ENCODE data around the gene FLACC1. TPM values are rescaled to one million over a fixed set of nuclear protein-coding genes. Genes with fewer than 3 reads are reported as not detected.
"Not testable (repeated sequence)": the region's sequence is repeated elsewhere in the genome, so short reads cannot be mapped to it uniquely, and the experiment has no call there.

Gene FLACC1
- total and polyA plus RNA-seq, 5 experiments from 2014 or later: 1.6 to 8.4 (median 1.9) TPM

DNA sequence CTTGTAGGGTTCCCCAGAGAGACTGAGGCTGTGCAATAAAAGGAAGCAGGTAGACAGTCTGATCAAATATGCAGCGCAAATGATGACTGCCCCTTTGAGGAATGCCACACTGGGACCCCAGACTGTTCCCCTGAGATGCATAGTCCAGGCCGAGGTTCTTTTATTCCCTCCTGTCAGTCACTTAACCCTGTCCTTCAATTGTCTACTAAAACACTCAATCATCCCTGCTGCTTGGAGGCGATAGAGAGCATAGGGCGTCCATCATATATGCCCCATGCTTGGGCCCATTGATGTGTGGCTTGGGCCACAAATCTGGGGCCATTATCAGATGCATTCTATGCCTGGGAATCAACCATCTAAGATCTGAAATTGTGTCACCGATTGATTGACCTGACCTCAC lies 112.3 kb downstream of the FLACC1 start:
- H3K4me1 Mint-ChIP-seq: peaks cover 13 to 94% (median 73%) of the 10 kb centered on the region in 4 donors
- H3K27ac Mint-ChIP-seq: peak overlapping the region; percentile 16 to 89 (median 82)
- H3K4me3 Mint-ChIP-seq: peak overlapping the region in 1 of 10 donors; percentile 20
- POLR2A ChIA-PET: interaction anchor here (0.9 to 1.3 kb wide), 3 partner anchors 12 to 16 kb away, joined by 4 to 9 read pairs (median 6); partner anchors contain the start of gene CASP8
- H3K36me3 Mint-ChIP-seq: peaks cover 25 to 41% (median 34%) of the 10 kb centered on the region in 3 donors
- H3K27me3 Mint-ChIP-seq: no peaks in the 10 kb centered on the region
- peaks cover 0 to 16% (median 2%) of the 10 kb centered on the region in 9 donors for H3K9me3 Mint-ChIP-seq
- no peak for ATAC-seq
- no peak for DNase-seq

DNA sequence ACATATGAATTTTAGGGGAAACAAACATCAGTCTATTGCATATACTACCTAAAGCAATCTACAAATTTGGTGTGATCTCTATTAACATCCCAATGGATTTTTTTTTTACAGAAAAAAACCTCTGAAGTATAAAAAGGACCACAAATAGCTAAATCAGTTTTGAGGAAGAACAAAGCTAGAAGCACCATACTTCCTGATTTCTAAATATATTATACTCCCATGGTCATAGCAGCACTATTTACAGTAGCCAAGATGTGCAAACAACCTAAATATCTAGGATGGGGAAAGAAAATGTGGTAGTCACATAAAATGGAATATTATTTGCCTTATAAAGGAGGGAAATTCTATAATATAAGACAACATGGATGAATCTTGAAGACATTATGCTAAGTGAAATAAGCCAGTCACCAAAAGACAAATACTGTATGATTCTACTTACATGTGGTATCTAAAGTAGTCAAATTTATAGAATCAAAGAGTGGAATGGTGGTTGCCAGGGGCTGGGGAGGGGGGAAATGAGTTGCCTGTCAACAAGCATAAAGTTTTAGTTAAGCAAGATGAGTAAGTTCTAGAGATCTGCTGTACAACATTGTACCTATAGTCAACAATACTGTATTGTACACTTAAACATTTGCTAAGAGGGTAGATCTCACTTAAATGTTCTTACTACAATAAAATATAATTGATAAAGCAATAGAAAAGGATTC lies 114.4 kb downstream of the FLACC1 start:
- Mint-ChIP-seq H3K4me3 (peak overlapping the region in 1 of 10 donors; percentile 9), H3K27ac (peak overlapping the region in 9 of 10 donors; percentile 35 to 89 (median 66)), H3K9me3 (peaks cover 0 to 16% (median 2%) of the 10 kb centered on the region in 9 donors), H3K36me3 (peaks cover 24 to 51% (median 35%) of the 10 kb centered on the region in 3 donors), H3K27me3 (no peaks in the 10 kb centered on the region), H3K4me1 (peaks cover 13 to 85% (median 65%) of the 10 kb centered on the region in 4 donors)
- no peak for DNase-seq
- POLR2A ChIA-PET: interaction anchor here (0.7 to 2.0 kb wide), 6 partner anchors 9 to 121 kb away, joined by 3 to 12 read pairs (median 3); partner anchors contain the start of gene CASP8
- peak in 1 of 2 donors; percentile 58 for ATAC-seq

DNA sequence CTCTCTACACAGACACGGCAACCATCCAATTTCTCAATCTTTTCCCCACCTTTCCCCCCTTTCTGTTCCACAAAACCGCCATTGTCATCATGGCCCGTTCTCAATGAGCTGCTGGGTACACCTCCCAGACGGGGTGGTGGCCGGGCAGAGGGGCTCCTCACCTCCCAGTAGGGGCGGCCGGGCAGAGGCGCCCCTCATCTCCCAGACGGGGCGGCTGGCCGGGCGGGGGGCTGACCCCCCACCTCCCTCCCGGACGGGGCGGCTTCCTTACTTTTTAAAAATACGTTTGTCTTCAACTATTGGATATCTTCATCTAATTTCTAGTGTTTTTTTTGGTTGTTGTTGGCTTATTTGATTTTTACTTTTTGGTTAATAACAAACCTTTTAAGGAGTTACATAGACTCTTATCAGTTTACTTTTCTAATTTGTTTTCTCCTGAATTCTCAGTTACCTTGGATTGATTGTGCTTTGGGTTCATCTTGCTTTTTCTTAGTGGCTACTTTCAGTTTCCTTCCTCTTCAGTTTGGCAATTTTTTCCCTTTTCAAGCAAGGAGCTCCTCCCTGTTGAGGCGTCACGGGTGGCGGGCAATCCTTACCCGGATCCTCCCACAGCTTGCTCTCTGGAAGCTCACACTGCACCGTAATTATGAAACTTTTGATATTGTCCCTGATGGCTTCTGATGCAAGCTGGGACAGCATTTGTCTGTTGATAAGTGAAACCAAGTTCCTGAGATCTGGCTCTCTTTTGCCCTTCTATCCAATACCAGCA lies 117.8 kb downstream of the FLACC1 start:
- Mint-ChIP-seq H3K9me3 (peaks cover 0 to 16% (median 2%) of the 10 kb centered on the region in 9 donors), H3K27ac (peak overlapping the region; percentile 37 to 91 (median 87)), H3K4me3 (peak overlapping the region in 7 of 10 donors; percentile 17 to 52 (median 33)), H3K36me3 (peaks cover 26 to 51% (median 35%) of the 10 kb centered on the region in 3 donors), H3K4me1 (peaks cover 17 to 87% (median 57%) of the 10 kb centered on the region in 4 donors)
- POLR2A ChIA-PET: interaction anchor here (0.9 kb wide), 1 partner anchor 12 kb away, joined by 3 read pairs; no protein-coding TSS in a partner anchor
- ATAC-seq, DNase-seq, H3K27me3 Mint-ChIP-seq: not testable (repeated sequence)

Other genes with a start within 250 kb of the FLACC1 start
- 100 to 1,000 TPM; 127 to 142 TPM for gene CFLAR, start 241.2 kb downstream of the FLACC1 start, total RNA-seq
- gene CFLAR, start 241.2 kb downstream of the FLACC1 start, polyA plus RNA-seq: 10 to 100 TPM; 50.7 to 93.3 (median 63.9) TPM
- gene CASP10, start 174.2 kb downstream of the FLACC1 start, total RNA-seq: 10 to 100 TPM; 47.2 to 48.1 TPM
- 10 to 100 TPM in 2 of 3 donors, 1 to 10 TPM in 1; 8.6 to 17.5 (median 14.6) TPM for gene CASP10, start 174.2 kb downstream of the FLACC1 start, polyA plus RNA-seq
- gene CASP8, start 96.8 kb downstream of the FLACC1 start, total RNA-seq: 100 to 1,000 TPM; 209 to 212 TPM
- 10 to 100 TPM; 25.0 to 56.5 (median 26.1) TPM for gene CASP8, start 96.8 kb downstream of the FLACC1 start, polyA plus RNA-seq
- 10 to 100 TPM; 36.5 to 37.9 TPM for gene TRAK2, start 94.1 kb upstream of the FLACC1 start, total RNA-seq
- gene TRAK2, start 94.1 kb upstream of the FLACC1 start, polyA plus RNA-seq: 10 to 100 TPM; 20.9 to 30.7 (median 24.7) TPM
- gene STRADB, start 94.4 kb upstream of the FLACC1 start, total RNA-seq: 10 to 100 TPM; 17.9 to 20.4 TPM
- gene STRADB, start 94.4 kb upstream of the FLACC1 start, polyA plus RNA-seq: 10 to 100 TPM; 31.5 to 33.8 (median 33.5) TPM

Data from naive thymus-derived CD8-positive, alpha-beta T cell (primary cell).